ENCODE data around the gene C18orf54. TPM values are rescaled to one million over a fixed set of nuclear protein-coding genes. Genes with fewer than 3 reads are reported as not detected.

The C18orf54 gene
- total and polyA plus RNA-seq, 9 of the 15 experiments (the other 6 are each of a cell fraction or from before 2014, with no cell fraction given) = 3.0 to 8.7 (median 4.3) TPM

DNA sequence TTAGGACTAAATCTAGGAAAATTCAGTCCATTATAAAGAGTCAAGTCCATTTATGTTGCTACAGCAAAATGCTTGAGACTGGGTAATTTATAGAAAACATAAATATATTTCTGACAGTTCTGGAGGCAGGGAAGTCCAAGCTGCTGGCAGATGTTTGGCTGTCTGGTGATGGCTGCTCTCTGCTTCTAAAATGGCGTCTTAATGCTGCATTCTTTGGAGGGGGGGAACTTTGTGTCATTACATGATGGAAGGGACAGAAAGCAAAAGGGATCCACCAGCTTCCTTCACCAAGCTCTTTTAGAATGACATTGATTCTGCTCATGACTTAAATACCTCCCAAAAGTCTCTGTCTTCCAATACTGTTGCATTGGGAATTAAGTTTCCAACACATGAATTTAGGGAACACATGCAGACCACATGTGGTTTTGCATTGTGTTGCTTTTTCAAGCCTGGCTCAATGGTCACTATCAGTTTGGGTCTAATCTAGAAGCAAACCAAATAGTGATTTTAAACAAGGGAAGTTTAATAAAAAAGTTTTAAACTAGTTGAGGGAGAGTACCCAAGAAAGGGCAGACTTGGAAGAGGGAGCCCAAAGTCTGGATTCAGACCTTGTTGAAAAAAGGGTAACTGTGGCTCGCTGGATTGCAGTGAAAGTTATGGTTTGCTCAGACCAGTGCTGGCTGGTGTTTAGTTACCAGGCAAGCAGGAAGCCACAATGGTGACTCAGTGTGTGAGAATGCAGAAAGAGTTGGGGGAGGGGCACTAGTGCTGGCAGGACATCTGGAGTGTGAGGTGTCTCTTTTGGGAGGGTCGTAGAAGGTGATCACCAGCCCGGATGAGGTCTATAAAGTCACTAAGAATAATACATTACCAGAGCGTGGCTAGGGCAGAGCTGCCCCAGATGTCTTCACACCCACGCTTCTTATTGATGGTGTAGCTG lies 30.8 kb downstream of the C18orf54 start (continued):
- TF ChIP-seq, protein P1, sequence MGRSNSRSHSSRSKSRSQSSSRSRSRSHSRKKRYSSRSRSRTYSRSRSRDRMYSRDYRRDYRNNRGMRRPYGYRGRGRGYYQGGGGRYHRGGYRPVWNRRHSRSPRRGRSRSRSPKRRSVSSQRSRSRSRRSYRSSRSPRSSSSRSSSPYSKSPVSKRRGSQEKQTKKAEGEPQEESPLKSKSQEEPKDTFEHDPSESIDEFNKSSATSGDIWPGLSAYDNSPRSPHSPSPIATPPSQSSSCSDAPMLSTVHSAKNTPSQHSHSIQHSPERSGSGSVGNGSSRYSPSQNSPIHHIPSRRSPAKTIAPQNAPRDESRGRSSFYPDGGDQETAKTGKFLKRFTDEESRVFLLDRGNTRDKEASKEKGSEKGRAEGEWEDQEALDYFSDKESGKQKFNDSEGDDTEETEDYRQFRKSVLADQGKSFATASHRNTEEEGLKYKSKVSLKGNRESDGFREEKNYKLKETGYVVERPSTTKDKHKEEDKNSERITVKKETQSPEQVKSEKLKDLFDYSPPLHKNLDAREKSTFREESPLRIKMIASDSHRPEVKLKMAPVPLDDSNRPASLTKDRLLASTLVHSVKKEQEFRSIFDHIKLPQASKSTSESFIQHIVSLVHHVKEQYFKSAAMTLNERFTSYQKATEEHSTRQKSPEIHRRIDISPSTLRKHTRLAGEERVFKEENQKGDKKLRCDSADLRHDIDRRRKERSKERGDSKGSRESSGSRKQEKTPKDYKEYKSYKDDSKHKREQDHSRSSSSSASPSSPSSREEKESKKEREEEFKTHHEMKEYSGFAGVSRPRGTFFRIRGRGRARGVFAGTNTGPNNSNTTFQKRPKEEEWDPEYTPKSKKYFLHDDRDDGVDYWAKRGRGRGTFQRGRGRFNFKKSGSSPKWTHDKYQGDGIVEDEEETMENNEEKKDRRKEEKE (IDR thresholded peaks at IDR 0.05; ENCODE audit: borderline replicate concordance in 1 of 2, control insufficient read depth in 1 of 2, low read depth in 2 of 2, low read length in 1 of 2) = no peak
- peak; percentile 48; the same call in 1 of the 2 replicates for TF ChIP-seq POLR2A (conservative IDR thresholded peaks at IDR 0.05)
- TF ChIP-seq MTF1 (CRISPR knock-in tag; IDR thresholded peaks at IDR 0.05; ENCODE audit: borderline replicate concordance) = no peak
- TF ChIP-seq FOSL1 (tag; conservative IDR thresholded peaks at IDR 0.05) = peak; percentile 95
- TF ChIP-seq ZNF584 (CRISPR knock-in tag; IDR thresholded peaks at IDR 0.05; ENCODE audit: low read depth) = 0 out of 2 replicates have a peak, but pooled peaks have one; percentile 32
- TF ChIP-seq PTTG1 (tag; IDR thresholded peaks at IDR 0.05; ENCODE audit: low read depth) = no peak
- TF ChIP-seq BRF1 (IDR thresholded peaks at IDR 0.05; ENCODE audit: borderline replicate concordance, extremely low read depth, insufficient read length) = no peak
- no peak for TF ChIP-seq MIER1 (IDR thresholded peaks at IDR 0.05; ENCODE audit: low read depth)
- TF ChIP-seq ZNF165 (CRISPR knock-in tag; IDR thresholded peaks at IDR 0.05; ENCODE audit: borderline replicate concordance) = no peak
- TF ChIP-seq HMG20A (CRISPR knock-in tag; conservative IDR thresholded peaks at IDR 0.05) = no peak
- TF ChIP-seq ZNF551 (CRISPR knock-in tag; IDR thresholded peaks at IDR 0.05) = no peak
- no peak for TF ChIP-seq GABPB2 (CRISPR knock-in tag; conservative IDR thresholded peaks at IDR 0.05)
- no peak for TF ChIP-seq ZEB2 (IDR thresholded peaks at IDR 0.05)
- TF ChIP-seq ZNF583 (CRISPR knock-in tag; IDR thresholded peaks at IDR 0.05) = no peak
- TF ChIP-seq TAF1 (IDR thresholded peaks at IDR 0.05; ENCODE audit: control insufficient read depth, extremely low read depth, insufficient read depth, low read length, severe bottlenecking) = peak; percentile 52
- TF ChIP-seq EP400 (IDR thresholded peaks at IDR 0.05) = peak; percentile 36; the same call in 1 of the 2 replicates
- TF ChIP-seq ZNF324 (CRISPR knock-in tag; IDR thresholded peaks at IDR 0.05) = no peak

Measured in K562 (cell line).